HL-60 (cell line): ENCODE results near the gene NEUROD2.

Experiments used
- POLR2AphosphoS5 ChIP-seq: IDR thresholded peaks from 2 replicates; pipeline ENCODE4 v1.6.1; 2012; ENCODE audit warnings: low read depth
- SPI1 ChIP-seq: IDR thresholded peaks from 2 replicates; pipeline ENCODE4 v1.6.1; 2012; ENCODE audit warnings: low read depth, mild to moderate bottlenecking, borderline replicate concordance
- TF ChIP-seq, protein P1 (sequence below): IDR thresholded peaks from 2 replicates; pipeline ENCODE4 v1.6.1; 2012; ENCODE audit warnings: low read depth; ENCODE audit not compliant: insufficient replicate concordance

DNA sequence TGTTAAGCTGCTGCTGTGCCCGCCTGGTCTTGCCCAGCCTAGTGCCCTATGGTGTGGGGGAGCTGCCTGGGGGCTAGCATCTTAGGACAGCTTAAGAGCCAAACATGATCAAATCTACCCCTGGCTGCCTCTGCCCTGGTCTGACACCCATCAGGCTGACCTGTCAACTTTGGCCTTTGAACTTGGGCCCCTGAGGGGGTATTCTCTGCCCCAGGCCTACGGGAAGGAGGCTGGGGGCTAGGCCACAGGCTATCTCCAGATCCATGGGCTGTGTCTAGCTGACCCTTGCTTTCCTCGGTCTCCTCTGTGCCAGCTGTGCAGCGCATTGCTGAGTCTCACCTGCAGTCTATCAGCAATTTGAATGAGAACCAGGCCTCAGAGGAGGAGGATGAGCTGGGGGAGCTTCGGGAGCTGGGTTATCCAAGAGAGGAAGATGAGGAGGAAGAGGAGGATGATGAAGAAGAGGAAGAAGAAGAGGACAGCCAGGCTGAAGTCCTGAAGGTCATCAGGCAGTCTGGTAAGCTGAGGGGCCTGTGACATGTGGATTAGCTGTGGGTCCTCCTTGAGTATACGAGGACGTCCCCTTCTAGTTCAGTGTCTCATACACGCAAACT is 26.0 kb upstream of the NEUROD2 start:
- TF ChIP-seq SPI1 (no peak), POLR2AphosphoS5 (no peak)
- TF ChIP-seq, protein P1, sequence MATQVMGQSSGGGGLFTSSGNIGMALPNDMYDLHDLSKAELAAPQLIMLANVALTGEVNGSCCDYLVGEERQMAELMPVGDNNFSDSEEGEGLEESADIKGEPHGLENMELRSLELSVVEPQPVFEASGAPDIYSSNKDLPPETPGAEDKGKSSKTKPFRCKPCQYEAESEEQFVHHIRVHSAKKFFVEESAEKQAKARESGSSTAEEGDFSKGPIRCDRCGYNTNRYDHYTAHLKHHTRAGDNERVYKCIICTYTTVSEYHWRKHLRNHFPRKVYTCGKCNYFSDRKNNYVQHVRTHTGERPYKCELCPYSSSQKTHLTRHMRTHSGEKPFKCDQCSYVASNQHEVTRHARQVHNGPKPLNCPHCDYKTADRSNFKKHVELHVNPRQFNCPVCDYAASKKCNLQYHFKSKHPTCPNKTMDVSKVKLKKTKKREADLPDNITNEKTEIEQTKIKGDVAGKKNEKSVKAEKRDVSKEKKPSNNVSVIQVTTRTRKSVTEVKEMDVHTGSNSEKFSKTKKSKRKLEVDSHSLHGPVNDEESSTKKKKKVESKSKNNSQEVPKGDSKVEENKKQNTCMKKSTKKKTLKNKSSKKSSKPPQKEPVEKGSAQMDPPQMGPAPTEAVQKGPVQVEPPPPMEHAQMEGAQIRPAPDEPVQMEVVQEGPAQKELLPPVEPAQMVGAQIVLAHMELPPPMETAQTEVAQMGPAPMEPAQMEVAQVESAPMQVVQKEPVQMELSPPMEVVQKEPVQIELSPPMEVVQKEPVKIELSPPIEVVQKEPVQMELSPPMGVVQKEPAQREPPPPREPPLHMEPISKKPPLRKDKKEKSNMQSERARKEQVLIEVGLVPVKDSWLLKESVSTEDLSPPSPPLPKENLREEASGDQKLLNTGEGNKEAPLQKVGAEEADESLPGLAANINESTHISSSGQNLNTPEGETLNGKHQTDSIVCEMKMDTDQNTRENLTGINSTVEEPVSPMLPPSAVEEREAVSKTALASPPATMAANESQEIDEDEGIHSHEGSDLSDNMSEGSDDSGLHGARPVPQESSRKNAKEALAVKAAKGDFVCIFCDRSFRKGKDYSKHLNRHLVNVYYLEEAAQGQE, result no peak
